SH-SY5Y (cell line): ENCODE data around the gene SLC34A3.

Experiments used
- GATA2 ChIP-seq: IDR thresholded peaks from 2 replicates; pipeline ENCODE4 v1.6.1; 2011; ENCODE audit warnings: mild to moderate bottlenecking, low read depth, low read length
- GATA3 ChIP-seq: IDR thresholded peaks from 2 replicates; pipeline ENCODE4 v1.6.1; 2011; ENCODE audit warnings: low read depth, mild to moderate bottlenecking, low read length, moderate library complexity

The SLC34A3 gene

DNA sequence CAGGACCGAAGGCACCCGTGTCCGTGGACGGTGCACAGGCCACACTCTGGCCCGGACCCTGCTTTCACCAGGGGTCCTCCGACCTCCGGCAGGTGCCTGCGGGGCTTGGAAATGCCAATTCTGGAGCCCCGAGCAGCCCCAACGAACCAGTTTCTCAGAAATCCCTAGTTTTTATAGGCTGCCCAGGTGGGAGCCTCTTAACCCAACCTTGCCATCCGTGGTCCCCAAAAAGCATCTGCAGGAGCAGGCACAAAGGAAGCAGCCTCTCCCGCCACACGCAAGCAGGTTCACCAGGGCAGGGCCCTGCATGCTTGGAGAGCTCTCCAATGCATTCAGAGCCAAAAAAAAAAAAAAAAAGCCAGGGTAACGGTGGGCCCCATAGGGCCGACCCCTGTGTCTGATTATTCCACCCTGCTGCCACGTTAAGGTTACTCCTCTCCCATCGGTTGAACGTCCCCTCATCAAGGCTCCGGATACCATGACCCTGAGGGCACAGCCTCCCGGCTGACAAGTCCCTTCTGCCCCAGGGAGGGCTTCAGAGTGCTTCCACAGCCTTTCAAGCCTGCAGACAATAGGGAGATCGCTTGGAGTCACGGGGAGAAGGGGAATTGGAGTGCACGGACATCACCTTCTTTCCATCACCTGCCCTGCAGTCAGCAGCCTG lies 29.4 kb upstream of the SLC34A3 start:
- TF ChIP-seq GATA2 (no peak), GATA3 (no peak)

DNA sequence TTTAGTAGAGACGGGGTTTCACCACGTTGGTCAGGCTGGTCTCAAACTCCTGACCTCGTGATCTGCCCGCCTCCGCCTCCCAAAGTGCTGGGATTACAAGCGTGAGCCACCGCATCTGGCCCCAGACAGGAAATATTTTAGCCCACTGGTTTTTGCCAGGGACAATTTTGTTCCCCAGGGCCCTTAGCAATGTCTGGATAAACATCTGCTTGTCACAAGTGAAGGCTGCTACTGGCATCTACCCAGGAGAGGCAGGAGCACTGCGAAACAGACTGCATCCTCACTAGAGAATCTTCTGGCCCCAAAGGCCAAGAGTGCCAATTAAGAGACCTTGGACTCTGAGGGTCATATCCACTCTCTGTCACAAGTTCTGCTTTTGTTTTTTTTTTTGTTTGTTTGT lies 27.7 kb upstream of the SLC34A3 start:
- TF ChIP-seq GATA2, result no peak
- no peak for TF ChIP-seq GATA3

DNA sequence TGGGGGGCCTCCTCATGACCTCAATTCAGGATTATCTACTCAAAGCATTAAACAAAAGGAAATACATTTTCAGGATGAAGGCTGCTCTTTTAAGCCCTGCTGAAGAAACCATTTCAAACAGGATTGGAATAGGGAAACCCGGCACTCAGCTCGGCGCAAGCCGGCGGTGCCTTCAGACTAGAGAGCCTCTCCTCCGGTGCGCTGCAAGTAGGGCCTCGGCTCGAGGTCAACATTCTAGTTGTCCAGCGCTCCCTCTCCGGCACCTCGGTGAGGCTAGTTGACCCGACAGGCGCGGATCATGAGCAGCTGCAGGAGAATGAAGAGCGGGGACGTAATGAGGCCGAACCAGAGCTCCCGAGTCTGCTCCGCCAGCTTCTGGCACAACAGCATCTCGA lies 26.0 kb upstream of the SLC34A3 start:
- no peak for TF ChIP-seq GATA3
- TF ChIP-seq GATA2, result no peak

DNA sequence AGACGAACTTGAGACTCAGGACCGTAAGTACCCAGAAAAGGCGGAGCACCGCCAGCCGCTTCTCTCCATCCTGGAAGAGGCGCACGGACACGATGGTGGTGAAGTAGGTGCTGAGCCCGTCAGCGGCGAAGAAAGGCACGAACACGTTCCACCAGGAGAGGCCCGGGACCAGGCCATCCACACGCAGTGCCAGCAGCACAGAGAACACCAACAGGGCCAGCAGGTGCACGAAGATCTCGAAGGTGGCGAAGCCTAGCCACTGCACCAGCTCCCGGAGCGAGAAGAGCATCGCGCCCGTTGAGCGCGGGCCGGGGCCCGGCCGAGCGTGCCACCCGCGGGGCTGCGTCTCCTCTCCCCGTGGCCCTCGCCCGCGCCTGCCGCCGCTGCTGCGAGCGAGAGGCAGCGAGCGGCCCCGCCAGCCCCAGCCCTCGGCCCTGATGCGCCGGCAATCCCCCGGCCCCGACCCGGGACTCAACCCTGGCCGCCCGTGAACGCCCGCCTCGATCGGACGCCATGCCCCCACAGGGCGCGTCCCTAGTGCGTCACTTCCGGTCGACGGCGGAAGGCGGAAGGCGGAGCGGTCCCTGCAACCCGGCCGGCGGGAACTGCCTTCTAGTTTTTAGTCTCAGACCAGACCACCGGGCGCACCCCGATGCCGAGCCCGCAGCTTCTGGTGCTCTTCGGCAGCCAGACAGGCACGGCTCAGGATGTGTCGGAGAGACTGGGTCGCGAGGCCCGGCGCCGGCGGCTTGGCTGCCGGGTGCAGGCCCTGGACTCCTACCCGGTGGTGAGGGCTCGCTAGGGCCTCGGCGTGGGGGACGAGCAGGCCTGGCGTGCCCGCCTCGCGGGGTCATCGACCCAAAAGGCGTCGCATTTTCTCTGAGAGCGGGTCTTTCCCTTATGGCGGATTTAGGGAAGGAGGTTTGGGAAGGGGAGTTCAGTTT lies 25.3 kb upstream of the SLC34A3 start, which contains the start of the genes NDOR1 and TMEM203:
Gene NDOR1 (plus strand): TSS at position 575 of the 944 bp plus-strand sequence. CDS start 78 bp downstream, at position 653.
Gene TMEM203 (minus strand): TSS at position 523 of the 944 bp plus-strand sequence. CDS start 234 bp downstream, at position 289.
- no peak for TF ChIP-seq GATA2
- no peak for TF ChIP-seq GATA3

DNA sequence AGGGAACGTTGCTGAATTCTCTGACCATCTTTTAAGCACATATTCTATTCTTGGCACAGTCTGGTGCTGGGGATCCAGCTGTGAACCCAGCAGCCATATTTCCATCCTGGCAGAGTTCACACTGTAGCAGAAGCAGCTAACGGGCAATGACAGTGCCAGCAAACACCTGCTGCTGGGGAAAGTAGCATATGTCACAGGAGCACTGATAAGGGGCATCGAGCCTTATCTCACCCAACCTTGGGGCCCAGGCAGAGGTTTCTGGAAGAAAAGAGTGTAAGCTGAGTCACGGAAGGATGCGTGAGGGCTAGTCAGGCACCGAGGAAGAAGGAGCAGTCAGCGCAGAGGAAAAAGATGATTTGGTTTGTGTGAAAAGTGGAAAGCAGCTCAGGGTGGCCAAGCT lies 24.1 kb upstream of the SLC34A3 start:
- no peak for TF ChIP-seq GATA2
- no peak for TF ChIP-seq GATA3

DNA sequence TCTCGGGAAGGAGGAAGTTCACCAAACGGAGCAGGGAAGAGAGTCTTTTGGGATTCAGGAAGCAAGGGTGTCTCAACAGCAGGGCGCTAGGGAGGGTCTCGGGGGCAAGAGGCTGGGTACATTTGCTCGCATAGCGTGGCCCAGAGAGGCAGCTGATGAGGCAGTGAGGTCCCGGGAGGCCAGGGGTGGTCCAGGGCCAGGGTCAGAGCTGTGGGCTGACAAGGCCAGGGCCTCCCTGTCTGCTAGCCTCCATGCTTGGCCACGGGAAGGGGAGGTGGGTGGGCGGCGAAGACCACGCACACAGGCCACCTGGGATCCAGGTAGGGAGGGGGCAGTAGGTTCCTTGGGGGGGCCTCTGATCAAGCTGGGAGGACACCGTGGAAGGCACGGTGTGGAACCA lies 19.2 kb upstream of the SLC34A3 start:
- TF ChIP-seq GATA2 (no peak), GATA3 (no peak)

DNA sequence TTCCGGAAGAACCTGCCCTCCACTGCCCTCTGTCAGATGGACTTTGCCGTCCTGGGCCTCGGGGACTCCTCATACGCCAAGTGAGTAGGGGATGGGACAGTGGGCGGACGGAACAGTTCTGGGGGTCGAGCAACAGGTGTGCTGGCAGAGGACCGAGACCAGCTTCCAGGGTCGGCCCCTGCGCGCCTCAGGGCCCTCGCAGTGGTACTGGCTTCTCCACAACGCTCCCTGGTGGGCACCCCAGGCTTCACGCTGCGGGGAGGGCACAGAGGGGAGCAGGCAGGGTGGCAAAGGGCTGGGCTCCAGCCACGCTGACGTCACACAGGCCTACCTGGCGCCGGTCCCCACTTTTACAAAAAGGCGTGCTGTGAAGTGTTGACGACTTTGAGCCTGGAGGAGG lies 18.2 kb upstream of the SLC34A3 start:
- no peak for TF ChIP-seq GATA3
- TF ChIP-seq GATA2, result no peak

DNA sequence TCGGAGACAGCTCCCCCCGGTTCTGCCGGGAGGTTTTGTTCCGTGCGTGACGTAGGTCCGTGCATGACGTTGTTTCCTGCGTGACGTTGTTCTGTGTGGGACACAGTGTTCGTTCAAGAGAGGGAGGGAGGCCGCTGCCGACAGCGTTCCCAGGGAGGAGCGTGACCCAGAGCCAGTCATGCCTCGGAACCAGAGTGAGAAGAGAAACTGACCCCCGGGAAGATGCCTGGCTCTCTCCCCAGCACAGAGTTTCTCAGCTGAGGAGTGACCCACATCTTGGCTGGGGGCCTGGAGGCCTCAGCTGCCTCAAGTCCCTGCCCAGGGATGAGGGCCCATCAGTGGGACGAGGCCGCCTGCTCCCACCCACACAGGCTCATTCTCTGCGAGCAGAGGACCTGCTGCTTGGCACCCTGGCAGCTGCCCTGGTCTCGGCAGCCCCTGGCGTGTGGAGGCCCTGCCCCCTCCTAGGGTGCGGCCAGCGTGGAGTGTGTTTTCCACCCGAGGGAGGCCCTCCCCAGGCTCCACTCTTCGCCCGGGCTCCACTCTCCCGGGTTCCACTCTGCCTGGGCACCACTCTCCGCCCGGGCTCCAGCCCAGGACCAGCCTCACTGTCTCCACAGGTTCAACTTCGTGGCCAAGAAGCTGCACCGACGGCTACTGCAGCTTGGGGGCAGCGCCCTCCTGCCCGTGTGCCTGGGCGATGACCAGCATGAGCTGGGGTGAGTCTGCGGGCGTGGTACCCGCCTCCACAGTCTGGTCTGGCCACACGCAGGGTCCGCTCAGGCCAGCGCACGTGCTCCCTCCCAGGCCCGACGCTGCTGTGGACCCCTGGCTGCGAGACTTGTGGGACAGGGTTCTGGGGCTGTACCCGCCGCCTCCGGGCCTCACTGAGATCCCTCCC lies 17.3 kb upstream of the SLC34A3 start:
- TF ChIP-seq GATA2 (no peak), GATA3 (no peak)

DNA sequence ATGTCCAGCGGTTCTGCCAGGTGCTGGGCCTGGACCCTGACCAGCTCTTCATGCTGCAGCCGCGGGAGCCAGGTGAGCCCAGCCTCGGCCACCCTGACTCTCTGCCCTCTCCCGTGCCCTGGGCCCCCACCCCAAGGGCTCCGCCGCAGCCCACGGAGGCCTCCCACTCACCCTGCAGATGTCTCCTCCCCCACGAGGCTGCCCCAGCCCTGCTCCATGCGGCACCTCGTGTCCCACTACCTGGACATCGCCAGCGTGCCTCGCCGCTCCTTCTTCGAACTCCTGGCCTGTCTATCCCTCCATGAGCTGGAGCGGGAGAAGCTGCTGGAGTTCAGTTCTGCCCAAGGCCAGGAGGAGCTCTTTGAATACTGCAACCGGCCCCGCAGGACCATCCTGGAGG lies 16.1 kb upstream of the SLC34A3 start:
- no peak for TF ChIP-seq GATA3
- TF ChIP-seq GATA2, result no peak

DNA sequence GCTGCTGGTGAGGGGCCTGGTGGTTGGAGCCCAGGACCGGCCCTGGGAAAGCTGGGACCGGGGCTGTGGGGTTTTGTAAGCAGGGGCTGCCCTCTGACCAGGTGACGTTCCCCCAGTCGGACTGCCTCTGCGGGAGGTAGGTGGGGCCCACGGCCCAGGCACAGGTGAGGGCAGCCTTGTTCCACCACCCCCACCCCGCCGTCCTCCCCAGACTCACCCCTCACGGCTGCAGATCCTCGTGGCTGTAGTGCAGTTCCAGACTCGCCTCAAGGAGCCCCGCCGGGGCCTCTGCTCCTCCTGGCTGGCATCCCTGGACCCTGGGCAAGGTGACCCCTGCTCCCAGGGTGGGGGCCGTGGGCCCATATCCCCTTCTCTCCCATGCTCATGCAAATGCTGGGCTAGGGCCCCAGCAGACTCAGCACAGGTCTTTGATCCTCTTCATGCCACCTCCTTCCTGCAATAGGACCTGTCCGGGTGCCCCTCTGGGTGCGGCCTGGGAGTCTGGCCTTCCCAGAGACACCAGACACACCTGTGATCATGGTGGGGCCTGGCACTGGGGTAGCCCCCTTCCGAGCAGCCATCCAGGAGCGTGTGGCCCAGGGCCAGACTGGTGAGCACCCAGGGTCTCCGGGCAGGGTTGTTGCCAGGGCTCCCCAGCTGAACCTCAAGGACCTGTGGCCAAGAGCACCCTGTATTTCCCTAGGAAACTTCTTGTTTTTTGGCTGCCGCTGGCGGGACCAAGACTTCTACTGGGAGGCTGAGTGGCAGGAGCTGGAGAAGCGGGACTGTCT lies 15.3 kb upstream of the SLC34A3 start:
- no peak for TF ChIP-seq GATA2

DNA sequence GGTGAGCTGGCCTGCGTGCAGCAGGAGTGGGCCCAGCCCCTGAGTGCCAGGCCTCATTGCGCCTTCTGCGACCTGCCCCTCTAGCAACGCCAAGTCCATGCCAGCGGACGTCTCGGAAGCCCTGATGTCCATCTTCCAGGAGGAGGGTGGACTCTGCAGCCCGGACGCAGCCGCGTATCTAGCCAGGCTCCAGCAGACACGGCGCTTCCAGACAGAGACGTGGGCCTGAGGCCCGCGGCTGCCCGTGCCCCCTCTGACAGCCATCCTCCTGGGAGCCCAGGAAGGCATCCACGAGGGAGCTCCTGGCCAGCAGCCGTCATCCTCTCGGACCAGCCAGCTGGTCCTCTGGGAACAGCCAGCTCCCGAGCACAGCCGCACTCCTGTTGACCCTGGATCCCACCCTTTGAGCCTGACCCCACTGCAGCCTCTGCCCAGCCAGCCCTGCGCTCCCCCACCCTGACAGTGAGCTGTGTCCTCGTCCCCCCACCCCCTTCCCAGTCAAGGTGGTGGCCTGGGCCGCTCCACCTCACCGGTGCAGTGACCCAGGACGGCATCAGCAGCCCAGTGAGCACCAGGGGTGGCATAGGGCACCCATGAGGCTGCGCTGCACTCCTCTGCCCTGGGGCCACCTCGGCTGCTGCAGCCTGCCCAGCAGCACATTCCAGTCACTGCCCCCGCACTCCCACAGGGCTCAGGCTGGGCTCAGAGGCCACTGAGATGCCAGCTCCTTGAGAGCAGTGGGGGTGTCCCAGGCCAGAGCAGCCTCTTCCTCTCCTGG lies 14.3 kb upstream of the SLC34A3 start:
- TF ChIP-seq GATA3 (no peak), GATA2 (no peak)
